DOHH2 (cell line): ENCODE results near the gene BTF3L4.

Source experiments
- H3F3A ChIP-seq: fragments of 200-600 bp; sonication (generic), shearing (Covaris generic); 2 replicates; pipeline ENCODE4 v1.6.0; 2016; ENCODE audit warnings: antibody characterized with exemption, mild to moderate bottlenecking; ENCODE audit not compliant: control insufficient read depth, insufficient read depth
- H3K27ac ChIP-seq: fragments of 200-600 bp; sonication (generic); 2 replicates; pipeline ENCODE4 v1.5.1; 2014; ENCODE audit warnings: low read depth, mild to moderate bottlenecking, low read length, moderate library complexity
- H3K27me3 ChIP-seq: fragments of 200-600 bp; sonication (generic); 2 replicates; pipeline ENCODE4 v1.6.1; 2014; ENCODE audit warnings: mild to moderate bottlenecking, low read length, mixed read lengths; ENCODE audit not compliant: control insufficient read depth
- H3K36me3 ChIP-seq: fragments of 200-600 bp; sonication (generic); 2 replicates; pipeline ENCODE4 v1.6.1; 2014; ENCODE audit warnings: mild to moderate bottlenecking, low read length, moderate library complexity, mixed read lengths; ENCODE audit not compliant: control insufficient read depth
- H3K4me1 ChIP-seq: fragments of 200-600 bp; sonication (generic); 2 replicates; pipeline ENCODE4 v1.6.1; 2014; ENCODE audit warnings: mild to moderate bottlenecking, low read length, mixed read lengths; ENCODE audit not compliant: control insufficient read depth
- H3K4me2 ChIP-seq: fragments of 200-600 bp; sonication (generic); 2 replicates; pipeline ENCODE4 v1.6.0; 2014; ENCODE audit warnings: mild to moderate bottlenecking, low read length, moderate library complexity
- H3K4me3 ChIP-seq: fragments of 200-600 bp; sonication (generic); 2 replicates; pipeline ENCODE4 v1.5.1; 2014; ENCODE audit warnings: mild to moderate bottlenecking, low read length, mixed read lengths
- H3K79me2 ChIP-seq: fragments of 200-600 bp; sonication (generic); 2 replicates; pipeline ENCODE4 v1.6.1; 2014; ENCODE audit warnings: mild to moderate bottlenecking, low read length, mixed read lengths; ENCODE audit not compliant: control insufficient read depth
- H3K9me2 ChIP-seq: fragments of 200-600 bp; sonication (generic); replicated peaks from 2 replicates; pipeline ENCODE4 v1.6.1; 2014; ENCODE audit warnings: mild to moderate bottlenecking, low read length, mixed read lengths; ENCODE audit not compliant: control insufficient read depth
- H3K9me3 ChIP-seq: fragments of 200-600 bp; sonication (generic); 2 replicates; pipeline ENCODE4 v1.6.1; 2014; ENCODE audit warnings: antibody characterized with exemption, low read length, mixed read lengths; ENCODE audit not compliant: control insufficient read depth, insufficient read depth
- H4K20me1 ChIP-seq: fragments of 200-600 bp; sonication (generic); 2 replicates; pipeline ENCODE4 v1.6.0; 2014; ENCODE audit warnings: low read depth, mild to moderate bottlenecking, antibody characterized with exemption, low read length, moderate library complexity; ENCODE audit not compliant: control insufficient read depth, insufficient read depth
- CTCF ChIP-seq: fragments of 200-600 bp; sonication (generic); IDR thresholded peaks from one replicate; pipeline ENCODE4 v1.5.1; 2014; ENCODE audit warnings: antibody characterized with exemption, mild to moderate bottlenecking, low read depth, low read length; ENCODE audit not compliant: poor library complexity, severe bottlenecking
- EZH2phosphoT487 ChIP-seq: fragments of 200-600 bp; sonication (generic); IDR thresholded peaks from 2 replicates; pipeline ENCODE4 v1.6.1; 2017; ENCODE audit warnings: borderline replicate concordance, mild to moderate bottlenecking, antibody characterized with exemption, low read length, moderate library complexity, mixed read lengths

BTF3L4 gene

GRCh38 chr1:52056163-52056936, at the start of gene BTF3L4:
Gene BTF3L4 (plus strand): TSS chr1:52056295. CDS start chr1:52059848, 3,553 bp downstream.
- peaks cover 95% of the 10 kb centered on the region for H3K79me2 ChIP-seq
- no peaks in the 10 kb centered on the region for H3K9me2 ChIP-seq
- no peak for TF ChIP-seq EZH2phosphoT487
- no peak for TF ChIP-seq CTCF

GRCh38 chr1:52007215-52008002, 48.7 kb upstream of the BTF3L4 start:
- no peaks in the 10 kb centered on the region for H3K9me3 ChIP-seq
- no peaks in the 10 kb centered on the region for H3K36me3 ChIP-seq
- no peaks in the 10 kb centered on the region for H3K9me2 ChIP-seq
- no peaks in the 10 kb centered on the region for H3K79me2 ChIP-seq
- no peaks in the 10 kb centered on the region for H3F3A ChIP-seq
- H3K4me2 ChIP-seq, result no peak overlapping the region
- H3K27ac ChIP-seq, result no peak overlapping the region
- TF ChIP-seq CTCF (no peak), EZH2phosphoT487 (no peak)
- H4K20me1 ChIP-seq, result no peaks in the 10 kb centered on the region
- no peak overlapping the region for H3K4me3 ChIP-seq
- H3K4me1 ChIP-seq, result no peaks in the 10 kb centered on the region
- H3K27me3 ChIP-seq, result peaks cover 10% of the 10 kb centered on the region; the same call in 1 of the 2 replicates

More at GRCh38 chr1:52056163-52056936, at the start of gene BTF3L4:
- Histone ChIP-seq H3K27ac (peak within 1 kb of the TSS; percentile 66), H3K36me3 (peaks cover 61% of the 10 kb centered on the region), H4K20me1 (no peaks in the 10 kb centered on the region), H3F3A (no peaks in the 10 kb centered on the region), H3K4me3 (peak within 1 kb of the TSS; percentile 79), H3K4me1 (peaks cover 28% of the 10 kb centered on the region), H3K27me3 (no peaks in the 10 kb centered on the region), H3K4me2 (peak within 1 kb of the TSS; percentile 73), H3K9me3 (no peaks in the 10 kb centered on the region)

- no peaks in the 10 kb centered on the region for H3K36me3 ChIP-seq
- no peak overlapping the region for H3K27ac ChIP-seq
- H3F3A ChIP-seq, result no peaks in the 10 kb centered on the region
- H3K27me3 ChIP-seq, result peaks cover 10% of the 10 kb centered on the region; the same call in 1 of the 2 replicates
- H3K4me3 ChIP-seq, result no peak overlapping the region
- TF ChIP-seq EZH2phosphoT487 (no peak), CTCF (no peak)
- H3K79me2 ChIP-seq, result no peaks in the 10 kb centered on the region
- no peaks in the 10 kb centered on the region for H4K20me1 ChIP-seq
- H3K4me1 ChIP-seq, result no peaks in the 10 kb centered on the region
- H3K4me2 ChIP-seq, result no peak overlapping the region
- no peaks in the 10 kb centered on the region for H3K9me2 ChIP-seq
- H3K9me3 ChIP-seq, result no peaks in the 10 kb centered on the region
Observed at GRCh38 chr1:52008071-52008809, 47.9 kb upstream of the BTF3L4 start.
